ENCODE results near the gene DCUN1D1.

DNA sequence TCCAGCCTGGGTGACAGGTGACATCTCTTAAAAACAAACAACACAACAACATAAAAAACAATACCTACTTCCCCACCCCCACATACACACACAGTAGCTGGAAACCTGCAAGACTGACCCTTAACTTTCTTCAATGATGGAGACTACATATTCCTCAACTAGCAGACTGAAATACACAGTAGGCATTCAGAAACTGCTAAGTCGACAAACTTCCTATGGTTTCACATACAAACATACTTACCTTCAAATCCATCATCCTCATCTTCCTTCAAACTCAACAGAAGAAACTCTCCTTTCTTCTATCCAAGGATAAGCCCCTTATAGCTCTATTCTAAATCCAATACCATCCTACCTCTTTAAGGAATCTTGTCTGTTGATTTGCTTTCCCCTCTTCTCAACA, 30.6 kb downstream of the DCUN1D1 start:
- no peak for TF ChIP-seq YY1 (IDR thresholded peaks at IDR 0.05; ENCODE audit: insufficient read depth, insufficient read length)
- no peak for TF ChIP-seq ZNF274 (IDR thresholded peaks at IDR 0.05; ENCODE audit: low read depth, low read length)
- TF ChIP-seq SUZ12 (IDR thresholded peaks at IDR 0.05; ENCODE audit: extremely low read depth, insufficient read depth, insufficient read length) = no peak
